Stimulated activated CD8-positive, alpha-beta memory T cell treated with anti-CD3 and anti-CD28 coated beads, Interleukin-15, amount 100 ng/mL, for 24 hours (primary cell): ENCODE measurements around the gene OR5H14.

Experiments used
- DNase-seq: peaks from one replicate; pipeline ENCODE4 v3.0.0-alpha.2; 2020; ENCODE audit warnings: low read depth

The OR5H14 gene

GRCh38 chr3:98199020-98199419 lies 51.7 kb downstream of the OR5H14 start:
- DNase-seq: no peak
